GM21367 (cell line): ENCODE results near the gene LRP8.
A peak's percentile ranks its signal among the peaks of the same experiment; 100 is the strongest.

Experiments used
- ATAC-seq: cut with Tn5 transposase; IDR thresholded peaks from one replicate; pipeline ENCODE4 v1.9.1; 2021; ENCODE audit not compliant: unreplicated experiment

The LRP8 gene

GRCh38 chr1:53266038-53266437, 61.8 kb downstream of the LRP8 start:
- no peak for ATAC-seq

- no peak for ATAC-seq
Observed at GRCh38 chr1:53265581-53265980, 62.3 kb downstream of the LRP8 start.

GRCh38 chr1:53264048-53264447, 63.8 kb downstream of the LRP8 start:
- ATAC-seq, result no peak

- ATAC-seq, result no peak
Observed at GRCh38 chr1:53262000-53262399, 65.9 kb downstream of the LRP8 start.

- no peak for ATAC-seq
Observed at GRCh38 chr1:53260631-53261247, 67.1 kb downstream of the LRP8 start.

- ATAC-seq, result peak; percentile 58
Observed at GRCh38 chr1:53259932-53260331, 67.9 kb downstream of the LRP8 start.

GRCh38 chr1:53258216-53258615, 69.7 kb downstream of the LRP8 start:
- no peak for ATAC-seq

GRCh38 chr1:53257454-53258081, 70.3 kb downstream of the LRP8 start:
- ATAC-seq, result no peak

GRCh38 chr1:53256511-53257453, 71.1 kb downstream of the LRP8 start:
- no peak for ATAC-seq

GRCh38 chr1:53255031-53255430, 72.8 kb downstream of the LRP8 start:
- no peak for ATAC-seq

GRCh38 chr1:53254011-53254640, 73.7 kb downstream of the LRP8 start:
- ATAC-seq, result no peak

GRCh38 chr1:53250325-53250724, 77.5 kb downstream of the LRP8 start:
- no peak for ATAC-seq

GRCh38 chr1:53249706-53250105, 78.2 kb downstream of the LRP8 start:
- no peak for ATAC-seq

- ATAC-seq, result no peak
Observed at GRCh38 chr1:53246261-53247134, 81.4 kb downstream of the LRP8 start.

- no peak for ATAC-seq
Observed at GRCh38 chr1:53244141-53244540, 83.7 kb downstream of the LRP8 start.

GRCh38 chr1:53242381-53242780, 85.5 kb downstream of the LRP8 start:
- no peak for ATAC-seq

GRCh38 chr1:53241828-53242227, 86.0 kb downstream of the LRP8 start:
- ATAC-seq, result no peak

GRCh38 chr1:53238197-53239155, 89.4 kb downstream of the LRP8 start, which contains the start of gene MAGOH:
TSS of gene MAGOH (minus strand) at chr1:53238518. CDS start at chr1:53238448, 70 bp downstream.
- ATAC-seq, result peak; percentile 93

- ATAC-seq, result no peak
Observed at GRCh38 chr1:53237638-53238037, 90.2 kb downstream of the LRP8 start.
